Hippocampal formation (tissue), 2 donors: ENCODE measurements around the gene OTOGL.

ENCODE experiments used
- DNase-seq, 2 donors: peaks; one replicate each; lab custom pipeline; 2025; lab: John Stamatoyannopoulos, UW

OTOGL gene

GRCh38 chr12:80374615-80375014 is 275.3 kb downstream of the OTOGL start:
- DNase-seq: no peak

- DNase-seq: no peak
These were observed 277.9 kb downstream of the OTOGL start for GRCh38 chr12:80377140-80377794.

- DNase-seq: no peak
These were observed 281.8 kb downstream of the OTOGL start for GRCh38 chr12:80381121-80381520.

- no peak for DNase-seq
These were observed 282.9 kb downstream of the OTOGL start for GRCh38 chr12:80382254-80382653.

DNA sequence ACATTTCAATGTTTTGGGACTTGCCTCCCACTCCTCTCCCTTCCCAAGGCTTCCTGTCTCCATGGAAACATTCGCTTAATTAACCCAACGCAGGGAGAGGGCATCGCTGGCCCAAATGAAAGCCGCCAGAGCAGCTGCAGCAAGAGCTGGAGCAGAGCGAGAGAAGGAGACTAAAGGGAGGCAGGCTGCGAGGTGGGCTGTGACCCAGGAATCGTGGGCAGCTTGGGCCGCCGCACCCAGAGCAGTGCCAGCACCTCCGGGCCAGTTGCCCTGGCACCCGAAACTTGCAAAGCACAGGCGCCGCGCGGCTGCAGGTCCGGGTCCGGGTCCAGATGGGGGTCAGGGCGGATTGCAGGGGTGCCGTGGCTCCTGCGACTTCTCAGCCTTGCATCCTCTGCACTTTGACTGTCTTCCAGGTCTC is 301.2 kb downstream of the OTOGL start:
- peak in 1 of 2 donors; percentile 9 for DNase-seq

DNA sequence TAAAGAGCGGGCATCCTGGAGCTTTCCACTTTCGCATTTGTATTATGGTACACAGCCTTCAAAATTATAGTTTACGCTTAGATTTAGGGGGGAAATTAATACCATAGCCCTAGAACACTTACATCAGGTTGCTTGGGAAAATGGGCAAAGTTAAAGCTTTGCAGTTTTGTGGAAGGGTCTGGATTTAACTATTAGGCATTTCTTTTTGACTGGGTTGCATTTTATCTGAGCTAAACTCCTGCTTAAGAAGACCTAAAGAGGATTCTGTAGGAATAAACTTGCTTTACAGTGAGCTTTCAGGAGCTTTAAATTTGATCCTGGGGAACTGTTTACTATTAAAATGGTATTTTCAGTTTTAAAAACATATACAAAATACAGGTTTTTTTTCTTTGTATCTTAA is 301.9 kb downstream of the OTOGL start:
- DNase-seq: no peak

- DNase-seq: no peak
These were observed 305.3 kb downstream of the OTOGL start for GRCh38 chr12:80404629-80405028.

DNA sequence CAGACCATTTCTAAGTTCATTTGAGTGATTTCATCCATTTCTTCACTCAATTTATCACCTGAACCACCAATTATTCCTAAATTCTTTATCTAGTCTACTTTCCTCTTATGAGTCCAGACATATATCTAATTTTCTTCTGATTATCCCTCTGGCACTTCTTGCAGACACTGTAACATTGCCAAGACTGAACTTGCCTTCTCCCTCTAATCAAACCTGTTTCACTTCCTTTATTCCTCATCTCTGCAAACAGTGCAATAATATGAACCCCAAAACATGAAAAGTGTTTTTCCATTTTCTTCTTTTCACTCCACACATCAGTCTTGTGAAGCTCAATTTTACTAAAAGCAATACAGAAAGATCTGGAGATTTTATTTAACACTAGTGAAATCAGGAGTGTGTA is 306.9 kb downstream of the OTOGL start:
- no peak for DNase-seq

GRCh38 chr12:80411787-80412186 is 312.4 kb downstream of the OTOGL start:
- no peak for DNase-seq

DNA sequence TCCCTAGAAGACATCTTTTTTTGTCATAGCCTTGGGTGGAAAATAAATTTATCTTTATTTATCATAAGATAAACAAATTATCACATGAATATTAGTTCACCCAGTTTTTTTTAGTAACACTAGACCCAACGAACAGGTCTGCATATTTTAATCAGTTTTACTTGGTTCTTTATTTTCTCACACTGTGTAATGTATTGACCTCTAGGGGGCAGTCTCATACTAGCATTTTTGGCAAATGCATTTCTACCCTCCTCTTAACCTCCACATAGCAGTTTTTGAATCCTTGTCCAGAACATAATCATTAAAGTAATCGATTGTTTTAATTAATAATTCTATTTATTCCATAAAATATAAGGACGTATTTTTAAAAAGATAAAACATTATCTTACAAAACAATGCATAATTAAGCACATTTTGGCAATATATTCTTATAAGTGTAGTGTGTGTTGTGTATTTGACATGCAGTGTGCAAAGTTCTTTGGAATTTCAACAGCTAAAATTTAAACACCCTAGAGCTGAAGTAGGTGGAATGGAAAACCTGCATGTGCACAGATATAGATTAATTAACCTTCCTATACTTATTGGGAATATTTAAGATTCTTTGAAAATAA is 313.1 kb downstream of the OTOGL start:
- DNase-seq: peak in 1 of 2 donors; percentile 54

GRCh38 chr12:80413462-80413861 is 314.1 kb downstream of the OTOGL start:
- DNase-seq: no peak

- no peak for DNase-seq
These were observed 316.1 kb downstream of the OTOGL start for GRCh38 chr12:80415466-80415865.

DNA sequence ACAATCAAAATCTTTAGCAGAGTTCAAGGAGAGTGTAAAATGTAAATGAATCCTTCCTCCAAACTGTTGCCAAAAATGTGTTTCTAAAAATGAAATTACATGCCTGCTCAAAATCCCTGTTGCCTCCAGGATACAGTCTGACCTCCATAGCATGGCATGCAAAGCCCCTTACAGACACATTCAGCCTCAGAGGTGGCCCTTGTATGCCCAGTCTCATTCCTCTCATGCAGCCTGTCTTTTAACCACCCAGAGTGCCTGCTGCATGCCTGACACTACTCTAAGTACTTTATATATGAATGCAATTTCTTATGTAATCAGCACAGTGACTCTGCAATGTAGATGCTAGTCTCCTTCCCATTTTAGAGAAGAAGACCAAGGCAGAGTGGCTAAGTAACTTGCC is 320.3 kb downstream of the OTOGL start:
- DNase-seq: no peak

- no peak for DNase-seq
These were observed 320.7 kb downstream of the OTOGL start for GRCh38 chr12:80420075-80420474.

GRCh38 chr12:80422550-80422949 is 323.2 kb downstream of the OTOGL start:
- DNase-seq: no peak
